ENCODE data around the gene BICD1. TPM values are rescaled to one million over a fixed set of nuclear protein-coding genes. Genes with fewer than 3 reads are reported as not detected.

BICD1 gene
- total RNA-seq, 1 experiment from 2014 or later = 9.2 TPM

DNA sequence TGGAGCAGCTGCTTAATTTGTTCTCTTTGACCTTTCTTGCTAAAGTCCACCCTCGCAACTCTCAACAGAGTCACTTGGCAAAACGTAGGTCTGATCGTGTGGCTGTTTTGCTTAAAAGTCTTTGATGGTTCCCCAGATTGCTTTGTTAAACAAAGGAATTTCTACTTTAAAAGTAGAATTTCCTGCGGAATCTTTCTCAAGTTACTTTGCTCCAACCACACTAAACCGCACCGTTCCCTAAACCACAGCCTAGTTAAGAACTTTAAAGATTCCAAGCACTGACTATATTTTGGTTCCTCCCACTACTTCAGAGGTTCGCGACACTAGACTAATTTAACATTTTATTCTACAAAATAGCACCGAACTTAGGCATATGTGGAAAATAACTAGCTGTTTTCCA, 177.9 kb downstream of the BICD1 start:
- BruUV-seq (replicated peaks) = no TSS peak
- CTCF ChIA-PET = no interaction called here
- H3K4me3 ChIP-seq (ENCODE audit: low read length) = no peak overlapping the region
- no peaks in the 10 kb centered on the region for H3K9me3 ChIP-seq (ENCODE audit: low read length)
- DNase-seq (no peak), ATAC-seq (no peak)
- intact Hi-C loops (cut with micrococcal nuclease) = no loop called here
- H2AFZ ChIP-seq (ENCODE audit: low read length) = no peak overlapping the region
- H3K9ac ChIP-seq (ENCODE audit: low read length) = no peak overlapping the region
- H3K79me2 ChIP-seq (ENCODE audit: low read length) = no peaks in the 10 kb centered on the region
- POLR2A ChIA-PET (ENCODE audit: unreplicated experiment) = no interaction called here
- no peaks in the 10 kb centered on the region for H3K27me3 ChIP-seq (ENCODE audit: low read length)
- no peaks in the 10 kb centered on the region for H3K36me3 ChIP-seq (ENCODE audit: low read depth, low read length)
- no peaks in the 10 kb centered on the region for H4K20me1 ChIP-seq (ENCODE audit: low read length)
- no peaks in the 10 kb centered on the region for H3K9me2 ChIP-seq (replicated peaks; ENCODE audit: low read length)
- H3K4me2 ChIP-seq (ENCODE audit: low read length) = no peak overlapping the region
- no peaks in the 10 kb centered on the region for H3F3A ChIP-seq (ENCODE audit: low read length, unreplicated experiment)
- H3K27ac ChIP-seq (ENCODE audit: low read length) = no peak overlapping the region
- no peaks in the 10 kb centered on the region for H3K4me1 ChIP-seq (ENCODE audit: insufficient read depth, low read length)
- no peak for TF ChIP-seq EZH2 (IDR thresholded peaks at IDR 0.05; ENCODE audit: low read length, unreplicated experiment)
- no peak for TF ChIP-seq EZH2phosphoT487 (IDR thresholded peaks at IDR 0.05; ENCODE audit: borderline replicate concordance, low read length)
- TF ChIP-seq, protein P1, sequence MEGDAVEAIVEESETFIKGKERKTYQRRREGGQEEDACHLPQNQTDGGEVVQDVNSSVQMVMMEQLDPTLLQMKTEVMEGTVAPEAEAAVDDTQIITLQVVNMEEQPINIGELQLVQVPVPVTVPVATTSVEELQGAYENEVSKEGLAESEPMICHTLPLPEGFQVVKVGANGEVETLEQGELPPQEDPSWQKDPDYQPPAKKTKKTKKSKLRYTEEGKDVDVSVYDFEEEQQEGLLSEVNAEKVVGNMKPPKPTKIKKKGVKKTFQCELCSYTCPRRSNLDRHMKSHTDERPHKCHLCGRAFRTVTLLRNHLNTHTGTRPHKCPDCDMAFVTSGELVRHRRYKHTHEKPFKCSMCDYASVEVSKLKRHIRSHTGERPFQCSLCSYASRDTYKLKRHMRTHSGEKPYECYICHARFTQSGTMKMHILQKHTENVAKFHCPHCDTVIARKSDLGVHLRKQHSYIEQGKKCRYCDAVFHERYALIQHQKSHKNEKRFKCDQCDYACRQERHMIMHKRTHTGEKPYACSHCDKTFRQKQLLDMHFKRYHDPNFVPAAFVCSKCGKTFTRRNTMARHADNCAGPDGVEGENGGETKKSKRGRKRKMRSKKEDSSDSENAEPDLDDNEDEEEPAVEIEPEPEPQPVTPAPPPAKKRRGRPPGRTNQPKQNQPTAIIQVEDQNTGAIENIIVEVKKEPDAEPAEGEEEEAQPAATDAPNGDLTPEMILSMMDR (conservative IDR thresholded peaks at IDR 0.05; ENCODE audit: low read depth, low read length) = no peak

DNA sequence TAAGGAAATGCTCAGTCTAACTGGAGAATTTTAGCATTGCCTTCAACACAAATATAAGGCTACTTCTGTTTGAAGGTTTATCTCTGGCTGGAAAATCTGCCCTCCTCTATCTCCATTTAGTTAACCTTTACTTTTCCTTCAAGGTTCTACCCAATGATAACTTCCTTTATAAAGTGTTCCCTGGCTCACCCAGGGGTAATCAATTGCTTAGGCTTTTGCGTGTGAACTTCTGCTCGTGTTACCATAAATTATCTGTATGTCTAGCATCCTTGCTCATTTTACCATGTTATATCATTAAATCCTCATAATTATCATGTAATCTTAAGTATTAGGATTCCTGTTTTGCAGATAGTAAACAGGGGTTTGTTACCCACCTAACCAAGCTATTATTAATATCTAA, 178.4 kb downstream of the BICD1 start:
- Histone ChIP-seq H3K4me1 (ENCODE audit: insufficient read depth, low read length) (peaks cover under 1% of the 10 kb centered on the region; the same call in 1 of the 2 replicates), H3K9me2 (replicated peaks; ENCODE audit: low read length) (no peaks in the 10 kb centered on the region), H3K9ac (ENCODE audit: low read length) (no peak overlapping the region), H3F3A (ENCODE audit: low read length, unreplicated experiment) (no peaks in the 10 kb centered on the region), H3K4me3 (ENCODE audit: low read length) (no peak overlapping the region), H3K79me2 (ENCODE audit: low read length) (no peaks in the 10 kb centered on the region), H3K4me2 (ENCODE audit: low read length) (no peak overlapping the region), H3K27ac (ENCODE audit: low read length) (no peak overlapping the region), H3K36me3 (ENCODE audit: low read depth, low read length) (no peaks in the 10 kb centered on the region), H2AFZ (ENCODE audit: low read length) (no peak overlapping the region), H3K9me3 (ENCODE audit: low read length) (no peaks in the 10 kb centered on the region), H4K20me1 (ENCODE audit: low read length) (no peaks in the 10 kb centered on the region), H3K27me3 (ENCODE audit: low read length) (no peaks in the 10 kb centered on the region)
- BruUV-seq (replicated peaks) = no TSS peak
- CTCF ChIA-PET = no interaction called here
- DNase-seq (no peak), ATAC-seq (no peak)
- POLR2A ChIA-PET (ENCODE audit: unreplicated experiment) = no interaction called here
- TF ChIP-seq EZH2phosphoT487 (IDR thresholded peaks at IDR 0.05; ENCODE audit: borderline replicate concordance, low read length) (no peak), EZH2 (IDR thresholded peaks at IDR 0.05; ENCODE audit: low read length, unreplicated experiment) (no peak)
- TF ChIP-seq, protein P1 (conservative IDR thresholded peaks at IDR 0.05; ENCODE audit: low read depth, low read length) = no peak
- intact Hi-C loops (cut with micrococcal nuclease) = no loop called here

DNA sequence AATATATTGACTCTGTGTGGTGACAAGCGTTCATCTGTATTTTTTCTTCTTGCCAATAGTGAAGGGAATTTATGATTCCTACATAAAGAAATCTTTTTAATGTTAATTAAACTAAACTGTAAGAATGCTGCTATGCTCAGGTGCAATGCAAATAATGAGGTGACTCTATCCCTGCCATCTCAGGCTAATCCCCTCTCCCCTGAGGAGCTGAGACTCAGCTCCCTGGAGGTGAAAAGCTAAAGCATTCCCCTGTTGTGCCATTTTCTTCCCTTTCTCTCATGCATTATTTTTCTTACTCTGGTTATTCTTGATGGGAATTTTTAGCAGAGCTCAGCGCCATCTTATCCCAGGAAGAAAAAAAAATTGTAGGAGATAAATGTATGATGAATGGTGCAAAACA, 178.8 kb downstream of the BICD1 start:
- H3K36me3 ChIP-seq (ENCODE audit: low read depth, low read length) = no peaks in the 10 kb centered on the region
- no peak overlapping the region for H3K4me2 ChIP-seq (ENCODE audit: low read length)
- H3F3A ChIP-seq (ENCODE audit: low read length, unreplicated experiment) = no peaks in the 10 kb centered on the region
- H3K9me3 ChIP-seq (ENCODE audit: low read length) = no peaks in the 10 kb centered on the region
- no peaks in the 10 kb centered on the region for H4K20me1 ChIP-seq (ENCODE audit: low read length)
- ChIA-PET POLR2A (ENCODE audit: unreplicated experiment) (no interaction called here), CTCF (no interaction called here)
- no peaks in the 10 kb centered on the region for H3K9me2 ChIP-seq (replicated peaks; ENCODE audit: low read length)
- no peak overlapping the region for H3K9ac ChIP-seq (ENCODE audit: low read length)
- no peak overlapping the region for H2AFZ ChIP-seq (ENCODE audit: low read length)
- H3K27ac ChIP-seq (ENCODE audit: low read length) = no peak overlapping the region
- ATAC-seq (no peak), DNase-seq (no peak)
- H3K4me1 ChIP-seq (ENCODE audit: insufficient read depth, low read length) = peaks cover 5% of the 10 kb centered on the region
- intact Hi-C loops (cut with micrococcal nuclease) = no loop called here
- no peaks in the 10 kb centered on the region for H3K27me3 ChIP-seq (ENCODE audit: low read length)
- H3K79me2 ChIP-seq (ENCODE audit: low read length) = no peaks in the 10 kb centered on the region
- TF ChIP-seq, protein P1 (conservative IDR thresholded peaks at IDR 0.05; ENCODE audit: low read depth, low read length) = no peak
- TF ChIP-seq EZH2 (IDR thresholded peaks at IDR 0.05; ENCODE audit: low read length, unreplicated experiment) = no peak
- TF ChIP-seq EZH2phosphoT487 (IDR thresholded peaks at IDR 0.05; ENCODE audit: borderline replicate concordance, low read length) = no peak
- no peak overlapping the region for H3K4me3 ChIP-seq (ENCODE audit: low read length)
- no TSS peak for BruUV-seq (replicated peaks)
